Stimulated activated CD4-positive, alpha-beta T cell treated with anti-CD3 and anti-CD28 coated beads, TNF-alpha, amount 100 ng/mL, for 48 hours (primary cell): ENCODE data around the gene U2AF2.
"Not testable (repeated sequence)": the region's sequence is repeated elsewhere in the genome, so short reads cannot be mapped to it uniquely, and the experiment has no call there.

ENCODE experiments used
- DNase-seq, 3 donors: peaks; one replicate each; pipeline ENCODE4 v3.0.0-alpha.2; 2020; ENCODE audit warnings: low read depth in 3 of 3

U2AF2 gene

DNA sequence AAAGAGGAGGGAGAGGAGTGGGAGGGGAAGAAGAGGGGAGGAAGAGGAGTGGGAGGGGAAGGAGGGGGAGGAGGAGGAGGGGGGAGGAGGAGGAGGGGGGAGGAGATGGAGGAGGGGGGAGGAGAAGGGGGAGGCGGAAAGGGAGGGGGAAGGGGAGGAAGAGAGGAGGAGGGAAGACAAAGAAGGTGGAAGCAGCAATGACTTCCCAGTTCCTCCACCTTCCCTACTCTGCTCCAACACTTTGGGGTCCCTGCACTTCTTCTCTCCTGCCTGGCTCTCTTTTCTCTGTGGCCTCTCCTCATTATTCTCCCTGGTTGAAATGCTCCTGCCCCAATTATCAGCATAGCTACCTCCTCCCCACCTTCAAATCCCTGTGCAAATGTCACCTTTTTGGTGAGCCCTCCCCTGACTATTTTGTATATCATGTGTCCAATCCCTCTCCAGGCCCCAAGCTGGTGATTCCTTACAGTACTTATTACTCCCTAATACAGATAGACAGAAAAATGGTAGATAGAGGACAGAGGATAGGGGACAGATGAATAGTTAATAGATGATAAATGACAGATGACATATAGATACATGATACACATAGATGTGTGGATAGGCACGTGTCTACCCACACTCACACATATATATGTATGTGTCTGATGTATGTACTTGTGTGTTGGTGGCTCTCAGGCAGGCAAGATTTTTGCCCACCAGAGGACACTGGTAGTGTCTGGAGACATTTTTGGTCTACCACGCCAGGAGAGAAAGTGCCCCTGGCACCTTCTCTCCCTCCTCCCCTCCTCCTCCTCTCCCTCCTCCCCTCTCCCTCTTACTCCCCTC, 58.2 kb downstream of the U2AF2 start:
- no peak for DNase-seq

- no peak for DNase-seq
These were observed 61.7 kb downstream of the U2AF2 start for GRCh38 chr19:55716531-55716930.

DNA sequence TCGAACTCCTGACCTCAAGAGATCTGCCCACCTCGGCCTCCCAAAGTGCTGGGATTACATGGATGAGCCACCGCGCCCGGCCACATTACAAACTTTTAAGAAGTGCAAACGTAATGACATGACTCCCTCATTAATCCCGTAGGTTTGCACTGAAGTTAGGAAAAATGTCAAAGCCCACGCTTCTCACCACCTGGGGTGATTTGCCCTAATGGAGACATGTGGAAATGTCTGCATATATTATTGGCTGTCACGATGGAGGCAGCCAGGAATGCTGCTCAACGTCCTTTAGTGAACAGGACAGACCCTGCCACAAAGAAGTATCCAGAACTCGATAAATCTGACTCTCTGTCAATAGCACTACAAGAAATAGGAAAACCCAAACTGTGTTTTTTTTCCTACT, 62.4 kb downstream of the U2AF2 start:
- DNase-seq = no peak

- not testable (repeated sequence) for DNase-seq
These were observed 63.3 kb downstream of the U2AF2 start for GRCh38 chr19:55717879-55718711.

DNA sequence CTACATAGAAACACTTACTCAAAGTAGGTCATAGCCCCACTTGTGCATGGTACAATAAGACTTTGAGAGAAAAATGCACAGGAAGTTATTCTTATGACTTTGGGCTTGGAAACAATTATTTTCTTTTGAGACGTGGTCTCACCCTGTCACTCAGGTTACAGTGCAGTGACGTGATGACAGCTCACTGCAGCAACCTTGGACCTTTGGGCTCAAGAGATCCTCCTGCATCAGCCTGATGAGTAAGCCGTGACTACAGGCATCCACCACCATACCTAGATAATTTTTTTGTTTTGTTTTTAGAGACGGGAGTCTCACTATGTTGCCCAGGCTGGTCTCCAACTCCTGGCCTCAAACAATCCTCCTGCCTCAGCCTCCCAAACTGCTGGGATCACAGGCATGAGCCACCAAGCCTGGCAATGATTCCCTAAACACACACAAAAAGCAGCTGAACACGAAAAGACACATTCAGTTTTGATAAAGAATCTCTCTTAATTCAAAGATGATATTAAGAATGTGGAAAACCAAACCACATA, 65.4 kb downstream of the U2AF2 start:
- DNase-seq = no peak

GRCh38 chr19:55720801-55721200, 66.0 kb downstream of the U2AF2 start:
- no peak for DNase-seq

DNA sequence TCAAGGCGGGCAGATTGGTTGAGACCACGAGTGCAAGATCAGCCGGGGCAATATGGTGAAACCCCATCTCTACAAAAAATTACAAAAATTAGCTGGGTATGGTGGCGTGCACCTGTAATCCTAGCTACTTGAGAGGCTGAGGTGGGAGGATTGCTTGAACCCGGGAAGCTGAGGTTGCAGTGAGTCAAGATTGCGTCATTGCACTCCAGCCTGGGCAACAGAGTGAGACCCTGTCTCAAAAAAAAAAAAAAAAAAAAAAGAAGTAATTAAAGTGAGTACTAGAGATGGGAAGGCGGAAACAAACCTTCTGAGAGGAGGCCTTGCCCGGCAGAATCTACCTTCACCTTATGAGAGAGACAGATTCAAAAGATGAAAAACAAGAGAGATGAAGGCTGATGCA, 68.7 kb downstream of the U2AF2 start:
- no peak for DNase-seq
